ENCODE results near the gene SNX9. TPM values are rescaled to one million over a fixed set of nuclear protein-coding genes. Genes with fewer than 3 reads are reported as not detected.

SNX9 gene
- total and polyA plus RNA-seq, 2 of the 8 experiments (the other 6 are each of a cell fraction or from before 2014, with no cell fraction given): 11.8 to 23.2 TPM

DNA sequence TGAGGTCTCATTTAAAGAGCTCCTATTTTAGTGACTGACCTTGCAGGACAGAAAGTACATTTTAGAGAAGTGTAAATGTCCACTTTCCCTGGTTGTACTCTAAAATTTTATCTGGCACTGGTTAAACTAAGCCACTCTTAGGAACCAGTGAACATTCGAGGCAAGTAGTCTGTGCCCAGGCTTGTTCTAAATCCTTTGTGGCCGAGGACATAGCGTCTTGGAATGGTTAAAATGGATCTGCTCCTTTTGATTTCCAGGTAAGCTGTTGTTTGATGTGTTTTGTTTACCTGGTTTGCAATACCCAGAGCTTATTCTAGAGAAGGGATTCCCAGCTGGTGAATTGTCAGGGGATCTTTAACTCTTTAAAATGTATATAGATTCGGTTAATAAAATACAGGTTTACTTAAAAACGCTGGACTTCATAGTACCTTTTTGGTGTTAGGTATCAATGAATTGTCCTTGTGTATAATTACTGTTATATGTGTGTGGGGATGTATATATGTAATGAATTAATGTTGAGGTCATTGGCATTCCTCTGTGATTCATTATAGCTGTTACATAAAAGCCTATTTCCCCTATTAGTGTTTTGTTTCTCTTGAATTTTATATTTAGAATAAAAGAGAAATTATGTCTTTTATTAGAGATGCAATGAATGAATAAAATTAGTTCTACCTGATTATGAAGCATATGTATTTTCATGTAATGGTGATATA, 15.8 kb downstream of the SNX9 start:
- Histone ChIP-seq H4K20me1 (replicated peaks in 1 of 2; ENCODE audit: control insufficient read depth in 1 of 2, insufficient read depth in 2 of 2, low read length in 2 of 2) (peaks cover 0 to 2% of the 10 kb centered on the region in 2 experiments), H3K4me2 (ENCODE audit: insufficient read depth in 1 of 2, low read depth in 2 of 2, low read length in 2 of 2) (no peak overlapping the region), H3K4me1 (replicated peaks in 1 of 4; ENCODE audit: control insufficient read depth in 3 of 4, insufficient read depth in 4 of 4, low read length in 3 of 4) (peaks cover 2 to 11% (median 3%) of the 10 kb centered on the region in 4 experiments; a peak in 6 of 7 replicates), H2BK12ac (ENCODE audit: low read depth, low read length) (no peak overlapping the region), H4K5ac (ENCODE audit: insufficient read length, low read depth, low read length) (no peak overlapping the region), H3K23ac (ENCODE audit: insufficient read length) (no peak overlapping the region), H3K4ac (replicated peaks; ENCODE audit: insufficient read length, low read depth, low read length) (no peak overlapping the region), H4K8ac (ENCODE audit: extremely low read depth, insufficient read depth, low read length) (no peak overlapping the region), H2BK20ac (ENCODE audit: low read length) (no peak overlapping the region), H3K18ac (ENCODE audit: extremely low read depth, low read length) (no peak overlapping the region), H2BK5ac (ENCODE audit: low read depth, low read length) (no peak overlapping the region), H2BK15ac (ENCODE audit: low read length) (no peak overlapping the region), H3K79me2 (ENCODE audit: control insufficient read depth in 1 of 2, insufficient read depth in 2 of 2, low read length in 2 of 2) (peaks cover 18 to 96% of the 10 kb centered on the region in 2 experiments), H3K9ac (replicated peaks in 1 of 4; ENCODE audit: extremely low read depth in 1 of 4, low read depth in 3 of 4, low read length in 3 of 4) (no peak overlapping the region), H3K27me3 (replicated peaks in 1 of 4; ENCODE audit: control insufficient read depth in 3 of 4, extremely low read depth in 1 of 4, insufficient read depth in 3 of 4, low read length in 3 of 4) (no peaks in the 10 kb centered on the region), H3K9me3 (ENCODE audit: insufficient read depth in 2 of 2, low read depth in 1 of 2, low read length in 1 of 2) (no peaks in the 10 kb centered on the region), H2AK5ac (ENCODE audit: low read depth, low read length) (no peak overlapping the region), H3K56ac (replicated peaks; ENCODE audit: insufficient read length, low read depth, low read length) (no peak overlapping the region), H3K23me2 (ENCODE audit: low read depth, low read length) (no peaks in the 10 kb centered on the region; the same call in 1 of the 2 replicates), H2BK120ac (replicated peaks; ENCODE audit: low read depth, low read length) (no peak overlapping the region), H3K27ac (ENCODE audit: low read depth, low read length) (0 out of 2 replicates have a peak overlapping the region, but pooled peaks have one; percentile 5), H4K91ac (replicated peaks; ENCODE audit: insufficient read length, low read length) (no peak overlapping the region), H3K4me3 (ENCODE audit: extremely low read depth in 1 of 4, insufficient read depth in 2 of 4, low read depth in 3 of 4, low read length in 4 of 4) (no peak overlapping the region), H3K79me1 (ENCODE audit: low read depth, low read length) (peaks cover 5% of the 10 kb centered on the region; the same call in 1 of the 2 replicates), H2AFZ (ENCODE audit: low read length) (no peak overlapping the region), H3K14ac (ENCODE audit: insufficient read length) (no peak overlapping the region), H3K36me3 (ENCODE audit: control insufficient read depth in 2 of 4, insufficient read depth in 4 of 4, low read length in 3 of 4) (no peaks in the 10 kb centered on the region)
- FAIRE-seq (no peak), DNase-seq (ENCODE audit: low read depth in 1 of 2, low spot score in 2 of 2) (no peak)
- ChIA-PET CTCF (ENCODE audit: partially characterized antibody) (no interaction called here), POLR2A (ENCODE audit: partially characterized antibody) (interaction anchor here (0.8 kb wide), 1 partner anchor 14 kb away, joined by 3 read pairs; no protein-coding TSS in a partner anchor)
- 84% methylated on average over 5 of the region's 5 CpGs; no CpG with 5 or more reads in 1 of the 2 experiments for WGBS, 2 experiments (ENCODE audit: extremely low coverage in 1 of 2, insufficient coverage in 1 of 2, insufficient read length in 1 of 2, insufficient replicate concordance in 2 of 2, low coverage in 1 of 2, low lambda C conversion rate in 2 of 2, missing lambda C conversion rate in 1 of 2)
- TF ChIP-seq NRF1 (IDR thresholded peaks at IDR 0.05; ENCODE audit: low read depth, low read length) (no peak), TBP (IDR thresholded peaks at IDR 0.05; ENCODE audit: low read depth, low read length) (no peak), EP300 (IDR thresholded peaks at IDR 0.05; ENCODE audit: borderline replicate concordance in 1 of 2, low read depth in 2 of 2, low read length in 2 of 2) (no peak), SIN3A (conservative IDR thresholded peaks at IDR 0.05 in 1 of 2, IDR thresholded peaks at IDR 0.05 in 1 of 2; ENCODE audit: low read depth in 1 of 2, low read length in 2 of 2) (no peak), RBBP5 (IDR thresholded peaks at IDR 0.05; ENCODE audit: borderline replicate concordance, low read depth, low read length) (no peak), EGR1 (IDR thresholded peaks at IDR 0.05; ENCODE audit: borderline replicate concordance, low read depth, low read length) (no peak)

Measured in H1 (cell line).